HL-60 (cell line): ENCODE data around the gene WLS.

Source experiments
- DNase-seq, 2 experiments: peaks; one replicate each; pipeline ENCODE4 v3.0.0-alpha.2; 2010 to 2020; ENCODE audit warnings: low read depth in 1 of 2, low spot score in 1 of 2
- H3K27ac ChIP-seq: fragments of 250-450 bp; sonication (Bioruptor Pico); replicated peaks from 2 replicates; pipeline ENCODE4 v1.5.1; 2020; ENCODE audit warnings: mild to moderate bottlenecking, moderate library complexity
- H3K27me3 ChIP-seq: fragments of 250-450 bp; sonication (Bioruptor Pico); 2 replicates; pipeline ENCODE4 v1.5.1; 2021; ENCODE audit warnings: mild to moderate bottlenecking, moderate library complexity; ENCODE audit not compliant: insufficient read depth, poor library complexity, severe bottlenecking
- H3K4me3 ChIP-seq: replicated peaks from 2 replicates; pipeline ENCODE4 v1.5.1; 2011; ENCODE audit warnings: mild to moderate bottlenecking, control low read depth, low read length; ENCODE audit not compliant: insufficient read depth
- CTCF ChIP-seq: IDR thresholded peaks from one replicate; pipeline ENCODE4 v1.5.1; 2011; ENCODE audit warnings: low read length, control low read depth, inconsistent platforms; ENCODE audit not compliant: insufficient read depth
- GABPA ChIP-seq: IDR thresholded peaks from 2 replicates; pipeline ENCODE4 v1.6.1; 2012; ENCODE audit warnings: low read depth
- POLR2AphosphoS5 ChIP-seq: IDR thresholded peaks from 2 replicates; pipeline ENCODE4 v1.6.1; 2012; ENCODE audit warnings: low read depth
- REST ChIP-seq: IDR thresholded peaks from 2 replicates; pipeline ENCODE4 v1.6.1; 2012; ENCODE audit warnings: low read depth; ENCODE audit not compliant: insufficient replicate concordance
- SPI1 ChIP-seq: IDR thresholded peaks from 2 replicates; pipeline ENCODE4 v1.6.1; 2012; ENCODE audit warnings: low read depth, mild to moderate bottlenecking, borderline replicate concordance

Gene WLS

GRCh38 chr1:68120136-68120791 lies 112.1 kb downstream of the WLS start:
- DNase-seq, result peak in 1 of 2 experiments; percentile 50
- no peak overlapping the region for H3K4me3 ChIP-seq
- no peak overlapping the region for H3K27ac ChIP-seq
- TF ChIP-seq SPI1 (no peak), REST (no peak), GABPA (no peak), CTCF (peak; percentile 73)
- H3K27me3 ChIP-seq, result no peaks in the 10 kb centered on the region

- Histone ChIP-seq H3K27ac (no peak overlapping the region), H3K4me3 (no peak overlapping the region), H3K27me3 (no peaks in the 10 kb centered on the region)
- DNase-seq, result no peak
- TF ChIP-seq CTCF (no peak), REST (no peak), GABPA (no peak), SPI1 (no peak), POLR2AphosphoS5 (no peak)
These were observed 112.9 kb downstream of the WLS start for GRCh38 chr1:68119445-68119844.

- Histone ChIP-seq H3K4me3 (no peak overlapping the region), H3K27me3 (no peaks in the 10 kb centered on the region), H3K27ac (no peak overlapping the region)
- TF ChIP-seq GABPA, result no peak
- no peak for DNase-seq
These were observed 114.9 kb downstream of the WLS start for GRCh38 chr1:68117416-68117815.

GRCh38 chr1:68116643-68117235 lies 115.6 kb downstream of the WLS start:
- Histone ChIP-seq H3K4me3 (no peak overlapping the region), H3K27ac (no peak overlapping the region), H3K27me3 (no peaks in the 10 kb centered on the region)
- DNase-seq, result peak; percentile 6 to 42
- TF ChIP-seq REST (no peak), GABPA (no peak), SPI1 (no peak), CTCF (peak; percentile 58), POLR2AphosphoS5 (no peak)
